Tibial nerve (tissue), 4 donors: Measurements from ENCODE around the gene SCLT1.

Experiments
- CTCF ChIP-seq, 5 experiments: fragments of 200-600 bp in 3 of 5; fragments of 450-650 bp in 2 of 5; sonication (generic) in 3 of 5; IDR thresholded peaks; one replicate each; pipeline ENCODE4 v1.5.1; 2016 to 2019; ENCODE audit warnings: antibody characterized with exemption in 5 of 5, mild to moderate bottlenecking in 3 of 5, moderate library complexity in 2 of 5
- EP300 ChIP-seq, 2 donors: sonication (generic); formaldehyde crosslinking; IDR thresholded peaks; one replicate each; pipeline ENCODE4 v1.6.1; 2017; ENCODE audit warnings: antibody characterized with exemption in 2 of 2, mild to moderate bottlenecking in 1 of 2
- POLR2A ChIP-seq, 2 donors: fragments of 450-650 bp; IDR thresholded peaks; one replicate each; pipeline ENCODE4 v1.6.1; 2017; ENCODE audit warnings: antibody characterized with exemption in 2 of 2, mild to moderate bottlenecking in 2 of 2, moderate library complexity in 2 of 2

GRCh38 chr4:128853741-128854140 lies 239.6 kb downstream of the SCLT1 start:
- TF ChIP-seq CTCF (IDR thresholded peaks at IDR 0.05) (no peak), EP300 (IDR thresholded peaks at IDR 0.05) (no peak), POLR2A (IDR thresholded peaks at IDR 0.05) (no peak)
